Progenitor cell of endocrine pancreas (in vitro differentiated cells): ENCODE results near the gene CDC6. TPM values are rescaled to one million over a fixed set of nuclear protein-coding genes. Genes with fewer than 3 reads are reported as not detected.

Experiments used
- DNase-seq: peaks from one replicate; pipeline ENCODE4 v3.0.0; 2021; ENCODE audit warnings: low spot score; ENCODE audit not compliant: unreplicated experiment
- H3K27ac Mint-ChIP-seq: 2 replicates; pipeline ENCODE4 v1.8.0; 2021; ENCODE audit warnings: mild to moderate bottlenecking, moderate library complexity, mixed read lengths
- H3K27me3 Mint-ChIP-seq: 2 replicates; pipeline ENCODE4 v1.8.0; 2021; ENCODE audit warnings: mixed read lengths
- H3K36me3 Mint-ChIP-seq: 2 replicates; pipeline ENCODE4 v1.8.0; 2022; ENCODE audit warnings: mixed read lengths; ENCODE audit not compliant: insufficient read depth
- H3K4me1 Mint-ChIP-seq: 2 replicates; pipeline ENCODE4 v1.8.0; 2021; ENCODE audit warnings: low read depth, mixed read lengths
- H3K4me3 Mint-ChIP-seq: 2 replicates; pipeline ENCODE4 v1.8.0; 2021; ENCODE audit warnings: low read depth, mild to moderate bottlenecking, moderate library complexity, mixed read lengths
- H3K9me3 Mint-ChIP-seq: 2 replicates; pipeline ENCODE4 v1.8.0; 2021; ENCODE audit warnings: low read depth, mixed read lengths
- CTCF ChIP-seq: fragments of 200-600 bp; sonication (generic); IDR thresholded peaks from one replicate; pipeline ENCODE4 v1.5.0; 2021; ENCODE audit warnings: antibody characterized with exemption, mild to moderate bottlenecking; ENCODE audit not compliant: unreplicated experiment
- total RNA-seq: library from RNA; stranded (reverse); gene quantifications from 2 replicates; pipeline ENCODE4 v1.2.1, GENCODE V29; 2021

The CDC6 gene
- total RNA-seq, 1 donor from 2014 or later = 35.7 TPM

- peaks cover 30% of the 10 kb centered on the region for H3K4me1 Mint-ChIP-seq
- no peaks in the 10 kb centered on the region for H3K27me3 Mint-ChIP-seq
- H3K9me3 Mint-ChIP-seq = no peaks in the 10 kb centered on the region
- no peak overlapping the region for H3K27ac Mint-ChIP-seq
- H3K4me3 Mint-ChIP-seq = no peak overlapping the region
- H3K36me3 Mint-ChIP-seq = peaks cover 2% of the 10 kb centered on the region
- TF ChIP-seq CTCF = no peak
- no peak for DNase-seq
These were observed 19.5 kb downstream of the CDC6 start for GRCh38 chr17:40307001-40307730.

- H3K27ac Mint-ChIP-seq = no peak overlapping the region
- TF ChIP-seq CTCF = no peak
- DNase-seq = no peak
- no peak overlapping the region for H3K4me3 Mint-ChIP-seq
- peaks cover 33% of the 10 kb centered on the region for H3K4me1 Mint-ChIP-seq
- no peaks in the 10 kb centered on the region for H3K36me3 Mint-ChIP-seq
- H3K9me3 Mint-ChIP-seq = no peaks in the 10 kb centered on the region
- H3K27me3 Mint-ChIP-seq = no peaks in the 10 kb centered on the region
These were observed 20.1 kb downstream of the CDC6 start for GRCh38 chr17:40307740-40308239.

GRCh38 chr17:40309031-40309948, 21.6 kb downstream of the CDC6 start, which contains the start of gene RARA:
Gene RARA, plus strand, starts transcription at chr17:40309180. Its CDS starts 22,039 bp downstream, at chr17:40331219.
- Mint-ChIP-seq H3K36me3 (no peaks in the 10 kb centered on the region), H3K27me3 (no peaks in the 10 kb centered on the region), H3K4me1 (peaks cover 40% of the 10 kb centered on the region), H3K4me3 (no peak within 1 kb of the TSS), H3K9me3 (no peaks in the 10 kb centered on the region), H3K27ac (peak within 1 kb of the TSS; percentile 89)
- no peak for TF ChIP-seq CTCF
- no peak for DNase-seq

- Mint-ChIP-seq H3K36me3 (no peaks in the 10 kb centered on the region), H3K27me3 (no peaks in the 10 kb centered on the region), H3K9me3 (no peaks in the 10 kb centered on the region), H3K4me3 (no peak overlapping the region), H3K27ac (peak overlapping the region; percentile 80), H3K4me1 (peaks cover 46% of the 10 kb centered on the region)
- no peak for TF ChIP-seq CTCF
- no peak for DNase-seq
These were observed 22.4 kb downstream of the CDC6 start for GRCh38 chr17:40309949-40310510.

GRCh38 chr17:40310882-40311391, 23.3 kb downstream of the CDC6 start:
- H3K4me3 Mint-ChIP-seq = peak overlapping the region; percentile 17
- H3K27ac Mint-ChIP-seq = no peak overlapping the region
- no peaks in the 10 kb centered on the region for H3K27me3 Mint-ChIP-seq
- TF ChIP-seq CTCF = no peak
- no peaks in the 10 kb centered on the region for H3K9me3 Mint-ChIP-seq
- H3K4me1 Mint-ChIP-seq = peaks cover 50% of the 10 kb centered on the region
- DNase-seq = no peak
- H3K36me3 Mint-ChIP-seq = no peaks in the 10 kb centered on the region
